ENCODE results near the gene RBMS3. TPM values are rescaled to one million over a fixed set of nuclear protein-coding genes. Genes with fewer than 3 reads are reported as not detected.

RBMS3 gene
- total RNA-seq, 1 experiment from 2014 or later = 5.9 TPM

DNA sequence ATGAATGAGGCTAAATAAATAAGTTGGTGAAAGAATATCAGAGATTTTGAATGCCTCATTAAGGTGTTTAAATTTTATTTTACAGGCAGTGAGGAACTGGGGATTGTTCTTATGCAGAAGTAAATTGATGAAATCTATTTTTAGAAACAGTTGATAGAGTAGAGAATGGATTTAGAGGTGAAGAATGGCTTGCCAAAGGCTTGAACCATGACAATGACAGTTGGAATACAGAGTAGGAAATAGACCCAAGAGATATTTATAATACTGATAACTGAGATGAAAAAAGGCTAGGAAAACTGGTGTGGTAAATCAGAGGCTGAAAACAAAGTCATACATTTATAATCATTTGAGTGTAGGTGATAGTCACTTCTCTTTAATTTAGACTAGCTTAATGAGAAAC is 39.0 kb upstream of the RBMS3 start:
- Histone ChIP-seq H3K9me3 (ENCODE audit: low read depth, low read length, poor library complexity, severe bottlenecking) (no peaks in the 10 kb centered on the region), H3K4me3 (ENCODE audit: low read depth, low read length, poor library complexity, severe bottlenecking) (no peak overlapping the region), H3K27me3 (replicated peaks; ENCODE audit: insufficient read depth, low read depth, low read length, poor library complexity) (no peaks in the 10 kb centered on the region), H3K27ac (ENCODE audit: low read depth, low read length, poor library complexity, severe bottlenecking) (no peak overlapping the region), H3K36me3 (ENCODE audit: insufficient read depth, low read length, poor library complexity, severe bottlenecking) (no peaks in the 10 kb centered on the region), H3K4me1 (ENCODE audit: insufficient read depth, low read length, poor library complexity, severe bottlenecking) (peaks cover 19% of the 10 kb centered on the region)
- no peak for TF ChIP-seq EZH2 (IDR thresholded peaks at IDR 0.05; ENCODE audit: borderline replicate concordance, low read depth, low read length, poor library complexity, severe bottlenecking)
- TF ChIP-seq, protein P1, sequence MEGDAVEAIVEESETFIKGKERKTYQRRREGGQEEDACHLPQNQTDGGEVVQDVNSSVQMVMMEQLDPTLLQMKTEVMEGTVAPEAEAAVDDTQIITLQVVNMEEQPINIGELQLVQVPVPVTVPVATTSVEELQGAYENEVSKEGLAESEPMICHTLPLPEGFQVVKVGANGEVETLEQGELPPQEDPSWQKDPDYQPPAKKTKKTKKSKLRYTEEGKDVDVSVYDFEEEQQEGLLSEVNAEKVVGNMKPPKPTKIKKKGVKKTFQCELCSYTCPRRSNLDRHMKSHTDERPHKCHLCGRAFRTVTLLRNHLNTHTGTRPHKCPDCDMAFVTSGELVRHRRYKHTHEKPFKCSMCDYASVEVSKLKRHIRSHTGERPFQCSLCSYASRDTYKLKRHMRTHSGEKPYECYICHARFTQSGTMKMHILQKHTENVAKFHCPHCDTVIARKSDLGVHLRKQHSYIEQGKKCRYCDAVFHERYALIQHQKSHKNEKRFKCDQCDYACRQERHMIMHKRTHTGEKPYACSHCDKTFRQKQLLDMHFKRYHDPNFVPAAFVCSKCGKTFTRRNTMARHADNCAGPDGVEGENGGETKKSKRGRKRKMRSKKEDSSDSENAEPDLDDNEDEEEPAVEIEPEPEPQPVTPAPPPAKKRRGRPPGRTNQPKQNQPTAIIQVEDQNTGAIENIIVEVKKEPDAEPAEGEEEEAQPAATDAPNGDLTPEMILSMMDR (conservative IDR thresholded peaks at IDR 0.05; ENCODE audit: low read depth, low read length) = no peak
- ChIA-PET POLR2A (ENCODE audit: low non-redundant PET) (no interaction called here), CTCF (no interaction called here)
- intact Hi-C loops (cut with micrococcal nuclease; ENCODE audit: unreplicated experiment) = no loop called here
- BruUV-seq (replicated peaks) = no TSS peak
- no peak for DNase-seq (ENCODE audit: low spot score)

DNA sequence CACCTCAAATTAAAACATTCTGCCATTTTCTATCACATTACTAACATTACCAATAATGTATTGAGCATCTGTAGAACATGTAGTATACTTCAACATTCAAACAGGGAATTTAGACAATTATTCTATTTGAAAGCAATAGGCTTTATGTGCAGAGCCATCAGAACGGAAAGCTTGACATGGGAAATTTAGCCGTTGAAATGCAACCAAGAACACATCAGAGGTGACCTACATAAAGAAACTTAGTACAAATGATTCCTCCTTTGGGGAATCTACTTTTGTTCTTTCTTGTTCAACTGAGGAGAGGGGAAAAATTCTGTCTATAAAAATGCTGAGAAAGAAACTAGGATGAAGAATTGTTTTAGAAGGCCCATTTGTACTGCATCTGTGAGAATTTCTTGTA is 38.6 kb upstream of the RBMS3 start:
- Histone ChIP-seq H3K4me3 (ENCODE audit: low read depth, low read length, poor library complexity, severe bottlenecking) (no peak overlapping the region), H3K27ac (ENCODE audit: low read depth, low read length, poor library complexity, severe bottlenecking) (no peak overlapping the region), H3K9me3 (ENCODE audit: low read depth, low read length, poor library complexity, severe bottlenecking) (no peaks in the 10 kb centered on the region), H3K27me3 (replicated peaks; ENCODE audit: insufficient read depth, low read depth, low read length, poor library complexity) (no peaks in the 10 kb centered on the region), H3K4me1 (ENCODE audit: insufficient read depth, low read length, poor library complexity, severe bottlenecking) (peaks cover 19% of the 10 kb centered on the region), H3K36me3 (ENCODE audit: insufficient read depth, low read length, poor library complexity, severe bottlenecking) (no peaks in the 10 kb centered on the region)
- intact Hi-C loops (cut with micrococcal nuclease; ENCODE audit: unreplicated experiment) = no loop called here
- no TSS peak for BruUV-seq (replicated peaks)
- no peak for DNase-seq (ENCODE audit: low spot score)
- TF ChIP-seq, protein P1 (conservative IDR thresholded peaks at IDR 0.05; ENCODE audit: low read depth, low read length) = no peak
- TF ChIP-seq EZH2 (IDR thresholded peaks at IDR 0.05; ENCODE audit: borderline replicate concordance, low read depth, low read length, poor library complexity, severe bottlenecking) = no peak
- ChIA-PET CTCF (no interaction called here), POLR2A (ENCODE audit: low non-redundant PET) (interaction anchor here (0.6 kb wide), 1 partner anchor 10 kb away, joined by 3 read pairs; no protein-coding TSS in a partner anchor)

DNA sequence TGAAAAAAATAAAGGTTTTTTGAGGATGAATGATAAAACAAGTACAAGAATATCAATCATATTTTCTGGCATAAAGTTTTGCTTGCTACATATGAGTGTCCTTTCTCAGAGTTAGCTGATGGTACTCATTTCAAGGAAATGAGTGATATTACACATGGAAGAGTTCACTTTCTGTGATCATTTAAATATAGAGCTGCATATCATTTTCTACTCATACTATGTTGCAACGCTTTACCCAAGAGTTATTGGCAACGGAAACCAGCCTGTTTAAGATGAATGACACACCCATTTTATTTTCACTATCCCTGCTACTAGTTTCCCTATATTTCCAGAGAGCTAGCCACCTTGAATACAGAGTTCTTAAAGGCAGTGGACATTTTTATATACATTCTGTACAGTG is 35.4 kb upstream of the RBMS3 start:
- Histone ChIP-seq H3K36me3 (ENCODE audit: insufficient read depth, low read length, poor library complexity, severe bottlenecking) (no peaks in the 10 kb centered on the region), H3K9me3 (ENCODE audit: low read depth, low read length, poor library complexity, severe bottlenecking) (no peaks in the 10 kb centered on the region), H3K4me3 (ENCODE audit: low read depth, low read length, poor library complexity, severe bottlenecking) (no peak overlapping the region), H3K4me1 (ENCODE audit: insufficient read depth, low read length, poor library complexity, severe bottlenecking) (peaks cover 4% of the 10 kb centered on the region), H3K27me3 (replicated peaks; ENCODE audit: insufficient read depth, low read depth, low read length, poor library complexity) (no peaks in the 10 kb centered on the region), H3K27ac (ENCODE audit: low read depth, low read length, poor library complexity, severe bottlenecking) (no peak overlapping the region)
- ChIA-PET CTCF (no interaction called here), POLR2A (ENCODE audit: low non-redundant PET) (no interaction called here)
- TF ChIP-seq EZH2 (IDR thresholded peaks at IDR 0.05; ENCODE audit: borderline replicate concordance, low read depth, low read length, poor library complexity, severe bottlenecking) = no peak
- TF ChIP-seq, protein P1 (conservative IDR thresholded peaks at IDR 0.05; ENCODE audit: low read depth, low read length) = no peak
- no TSS peak for BruUV-seq (replicated peaks)
- intact Hi-C loops (cut with micrococcal nuclease; ENCODE audit: unreplicated experiment) = no loop called here
- peak; percentile 38 for DNase-seq (ENCODE audit: low spot score)

Measured in A673 (cell line).